ENCODE results near the gene UBE2Q1. TPM values are rescaled to one million over a fixed set of nuclear protein-coding genes. Genes with fewer than 3 reads are reported as not detected.

UBE2Q1 gene
- total and polyA plus RNA-seq, 2 of the 8 experiments (the other 6 are each of a cell fraction or from before 2014, with no cell fraction given): 13.2 to 95.8 TPM

GRCh38 chr1:154573168-154573510 lies 14.7 kb upstream of the UBE2Q1 start (continued):
- TF ChIP-seq EGR1 (IDR thresholded peaks at IDR 0.05; ENCODE audit: borderline replicate concordance, low read depth, low read length) (no peak), JUND (IDR thresholded peaks at IDR 0.05; ENCODE audit: low read length) (no peak), E2F6 (IDR thresholded peaks at IDR 0.05) (no peak), CREB1 (IDR thresholded peaks at IDR 0.05) (no peak), TAF7 (optimal IDR thresholded peaks at IDR 0.05; ENCODE audit: borderline replicate concordance, low read depth, low read length) (no peak), USF2 (IDR thresholded peaks at IDR 0.05; ENCODE audit: low read length) (no peak), GTF2F1 (IDR thresholded peaks at IDR 0.05; ENCODE audit: borderline replicate concordance, low read depth, low read length) (no peak)

All from H1 (cell line).